ENCODE measurements around the gene PDE4D. TPM values are rescaled to one million over a fixed set of nuclear protein-coding genes. Genes with fewer than 3 reads are reported as not detected.

PDE4D gene
- total RNA-seq, 1 donor, result 19.9 TPM

GRCh38 chr5:59241552-59241951, 652.0 kb downstream of the PDE4D start:
- Histone ChIP-seq H3K4me3 (ENCODE audit: insufficient read depth, low read length) (no peak overlapping the region), H3K9me3 (ENCODE audit: low read depth, low read length) (no peaks in the 10 kb centered on the region), H3K4me1 (ENCODE audit: insufficient read depth, low read length) (peaks cover 21% of the 10 kb centered on the region), H3K4me2 (ENCODE audit: insufficient read depth, low read length) (no peak overlapping the region), H4K20me1 (ENCODE audit: insufficient read depth, low read length) (no peaks in the 10 kb centered on the region), H2AFZ (ENCODE audit: low read length) (no peak overlapping the region), H3K79me2 (ENCODE audit: insufficient read depth, low read length) (no peaks in the 10 kb centered on the region), H3K27me3 (ENCODE audit: insufficient read depth, low read length) (no peaks in the 10 kb centered on the region), H3K27ac (ENCODE audit: low read depth, low read length) (no peak overlapping the region), H3K36me3 (ENCODE audit: insufficient read depth, low read length) (no peaks in the 10 kb centered on the region)
- TF ChIP-seq CTCF (IDR thresholded peaks at IDR 0.05; ENCODE audit: extremely low read depth, low read depth, low read length), result no peak
- no peak for DNase-seq (ENCODE audit: insufficient read length, low spot score, missing footprints)

GRCh38 chr5:59241119-59241518, 652.4 kb downstream of the PDE4D start:
- H3K79me2 ChIP-seq (ENCODE audit: insufficient read depth, low read length), result no peaks in the 10 kb centered on the region
- no peaks in the 10 kb centered on the region for H3K36me3 ChIP-seq (ENCODE audit: insufficient read depth, low read length)
- no peak overlapping the region for H3K4me3 ChIP-seq (ENCODE audit: insufficient read depth, low read length)
- no peak for DNase-seq (ENCODE audit: insufficient read length, low spot score, missing footprints)
- H3K4me2 ChIP-seq (ENCODE audit: insufficient read depth, low read length), result no peak overlapping the region
- no peak overlapping the region for H2AFZ ChIP-seq (ENCODE audit: low read length)
- no peaks in the 10 kb centered on the region for H3K27me3 ChIP-seq (ENCODE audit: insufficient read depth, low read length)
- peaks cover 23% of the 10 kb centered on the region for H3K4me1 ChIP-seq (ENCODE audit: insufficient read depth, low read length)
- no peaks in the 10 kb centered on the region for H3K9me3 ChIP-seq (ENCODE audit: low read depth, low read length)
- H4K20me1 ChIP-seq (ENCODE audit: insufficient read depth, low read length), result no peaks in the 10 kb centered on the region
- no peak for TF ChIP-seq CTCF (IDR thresholded peaks at IDR 0.05; ENCODE audit: extremely low read depth, low read depth, low read length)
- no peak overlapping the region for H3K27ac ChIP-seq (ENCODE audit: low read depth, low read length)

- no peak overlapping the region for H3K4me3 ChIP-seq (ENCODE audit: insufficient read depth, low read length)
- no peaks in the 10 kb centered on the region for H3K27me3 ChIP-seq (ENCODE audit: insufficient read depth, low read length)
- no peak overlapping the region for H2AFZ ChIP-seq (ENCODE audit: low read length)
- no peak overlapping the region for H3K27ac ChIP-seq (ENCODE audit: low read depth, low read length)
- peaks cover 16% of the 10 kb centered on the region for H3K4me1 ChIP-seq (ENCODE audit: insufficient read depth, low read length)
- no peaks in the 10 kb centered on the region for H3K9me3 ChIP-seq (ENCODE audit: low read depth, low read length)
- H4K20me1 ChIP-seq (ENCODE audit: insufficient read depth, low read length), result no peaks in the 10 kb centered on the region
- no peaks in the 10 kb centered on the region for H3K79me2 ChIP-seq (ENCODE audit: insufficient read depth, low read length)
- TF ChIP-seq CTCF (IDR thresholded peaks at IDR 0.05; ENCODE audit: extremely low read depth, low read depth, low read length), result no peak
- no peaks in the 10 kb centered on the region for H3K36me3 ChIP-seq (ENCODE audit: insufficient read depth, low read length)
- DNase-seq (ENCODE audit: insufficient read length, low spot score, missing footprints), result no peak
- H3K4me2 ChIP-seq (ENCODE audit: insufficient read depth, low read length), result no peak overlapping the region
Measured at GRCh38 chr5:59238126-59238902, 655.2 kb downstream of the PDE4D start.

- H2AFZ ChIP-seq (ENCODE audit: low read length), result peak overlapping the region; percentile 36
- H3K27ac ChIP-seq (ENCODE audit: low read depth, low read length), result no peak overlapping the region
- TF ChIP-seq CTCF (IDR thresholded peaks at IDR 0.05; ENCODE audit: extremely low read depth, low read depth, low read length), result no peak
- H3K36me3 ChIP-seq (ENCODE audit: insufficient read depth, low read length), result no peaks in the 10 kb centered on the region
- no peaks in the 10 kb centered on the region for H4K20me1 ChIP-seq (ENCODE audit: insufficient read depth, low read length)
- DNase-seq (ENCODE audit: insufficient read length, low spot score, missing footprints), result no peak
- peak overlapping the region; percentile 46 for H3K4me2 ChIP-seq (ENCODE audit: insufficient read depth, low read length)
- no peaks in the 10 kb centered on the region for H3K9me3 ChIP-seq (ENCODE audit: low read depth, low read length)
- H3K79me2 ChIP-seq (ENCODE audit: insufficient read depth, low read length), result no peaks in the 10 kb centered on the region
- H3K27me3 ChIP-seq (ENCODE audit: insufficient read depth, low read length), result no peaks in the 10 kb centered on the region
- H3K4me3 ChIP-seq (ENCODE audit: insufficient read depth, low read length), result no peak overlapping the region
- H3K4me1 ChIP-seq (ENCODE audit: insufficient read depth, low read length), result peaks cover 16% of the 10 kb centered on the region
Measured at GRCh38 chr5:59236986-59237385, 656.5 kb downstream of the PDE4D start.

Data from osteoblast (primary cell).